HG03354 (cell line): Measurements from ENCODE around the gene TRMT11.

Source experiments
- ATAC-seq: cut with Tn5 transposase; IDR thresholded peaks from one replicate; pipeline ENCODE4 v1.9.1; 2021; ENCODE audit warnings: mild to moderate bottlenecking; ENCODE audit not compliant: unreplicated experiment, poor library complexity, severe bottlenecking

The TRMT11 gene

GRCh38 chr6:126067073-126067472, 80.7 kb downstream of the TRMT11 start:
- no peak for ATAC-seq

- no peak for ATAC-seq
These were observed 83.1 kb downstream of the TRMT11 start for GRCh38 chr6:126069449-126069848.

- ATAC-seq: no peak
These were observed 84.8 kb downstream of the TRMT11 start for GRCh38 chr6:126071000-126071647.

DNA sequence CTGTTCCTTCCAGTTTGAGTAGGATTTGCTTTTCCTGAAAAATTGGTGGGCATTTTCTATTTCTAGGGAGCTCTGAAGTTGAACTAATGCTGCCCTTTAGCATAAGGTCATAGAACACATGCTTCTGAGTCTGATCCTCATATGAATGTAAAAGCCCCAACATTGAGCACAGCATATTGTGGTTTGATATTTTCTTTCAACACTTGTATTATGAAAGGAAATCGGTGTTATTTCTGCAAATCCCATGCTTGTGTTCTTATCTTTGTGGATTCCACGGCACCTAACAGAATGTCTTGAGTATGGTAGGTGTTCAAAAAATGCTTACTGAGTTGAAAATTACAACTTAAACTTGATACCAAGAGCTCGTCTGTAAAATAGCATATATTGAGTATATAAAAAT, 85.8 kb downstream of the TRMT11 start:
- no peak for ATAC-seq

GRCh38 chr6:126072834-126073233, 86.5 kb downstream of the TRMT11 start:
- ATAC-seq: no peak

DNA sequence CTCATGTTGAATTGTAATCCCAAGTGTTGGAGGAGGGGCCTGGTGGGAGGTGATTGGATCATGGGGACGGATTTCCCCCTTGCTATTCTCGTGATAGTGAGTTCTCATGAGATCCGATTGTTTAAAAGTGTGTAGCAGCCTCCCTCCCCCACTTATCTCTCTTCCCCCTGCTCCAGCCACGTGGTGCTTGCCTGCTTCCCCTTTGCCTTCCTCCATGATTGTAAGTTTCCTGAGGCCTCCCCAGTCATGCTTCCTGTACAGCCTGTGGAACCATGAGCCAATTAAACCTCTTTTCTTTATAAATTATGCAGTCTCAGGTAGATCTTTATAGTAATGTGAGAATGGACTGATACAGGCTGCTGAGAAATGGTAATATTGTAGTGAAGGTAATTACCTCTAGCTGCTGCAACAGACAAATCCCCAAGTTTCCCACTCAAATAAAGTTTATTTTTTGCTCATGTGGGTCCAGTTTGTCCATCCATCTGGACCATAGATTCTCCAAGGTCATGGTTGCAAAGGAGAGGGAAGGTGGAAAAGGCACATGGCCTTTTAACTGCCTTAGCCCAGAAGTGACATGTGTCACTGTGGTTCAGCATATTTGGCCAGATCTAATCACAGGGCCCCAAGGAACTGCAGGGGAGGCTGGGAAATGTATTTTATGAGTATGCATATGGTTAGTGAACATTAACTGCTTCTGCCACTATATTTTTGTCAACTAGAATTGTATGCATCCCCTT, 89.2 kb downstream of the TRMT11 start:
- ATAC-seq: no peak

- no peak for ATAC-seq
These were observed 90.8 kb downstream of the TRMT11 start for GRCh38 chr6:126076992-126077664.

DNA sequence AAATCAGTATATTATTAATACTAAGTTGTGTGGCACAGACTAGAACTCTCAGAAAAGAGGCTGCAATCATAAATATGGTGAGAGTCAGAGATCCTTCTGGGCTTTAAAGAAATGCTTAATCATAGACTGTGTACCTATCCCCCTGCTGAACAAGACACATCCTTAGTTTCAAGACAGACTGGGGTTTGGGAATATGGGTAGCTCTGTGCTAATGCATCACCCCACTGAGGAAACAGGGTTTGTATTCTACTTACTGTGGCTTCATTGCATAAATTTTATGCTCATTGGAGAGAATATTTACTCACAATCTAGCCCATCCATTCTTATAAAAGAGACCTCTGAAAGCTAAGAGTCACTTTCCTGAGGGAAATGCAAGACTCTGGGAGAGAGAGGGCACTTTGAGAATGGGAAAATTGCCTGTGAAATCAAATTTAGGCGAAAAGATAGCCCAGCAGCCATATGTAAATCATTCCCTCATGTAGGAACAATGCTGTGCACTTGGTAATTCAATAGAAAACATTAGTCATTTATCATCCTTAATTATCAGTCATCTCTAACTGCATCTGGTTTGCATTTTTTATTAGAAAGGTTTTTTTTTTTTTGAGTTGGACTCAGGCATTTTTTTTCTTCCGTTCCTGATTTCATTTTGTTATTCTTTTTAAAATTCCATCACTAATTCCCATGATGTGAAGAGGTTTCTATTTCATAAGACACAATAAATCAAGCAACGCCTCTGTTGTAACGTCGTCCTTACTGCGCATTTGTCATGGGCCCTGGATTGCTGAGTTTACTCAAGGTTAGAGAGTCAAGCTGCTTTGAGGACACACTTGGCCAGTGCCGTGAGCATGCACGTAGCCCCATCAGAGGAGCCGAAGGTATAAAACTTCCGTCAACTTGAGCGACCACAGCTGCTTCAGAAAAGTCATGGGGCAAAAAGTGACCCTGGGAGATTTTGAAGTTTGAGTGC, 91.8 kb downstream of the TRMT11 start:
- ATAC-seq: no peak

- ATAC-seq: no peak
These were observed 97.5 kb downstream of the TRMT11 start for GRCh38 chr6:126083875-126084274.

DNA sequence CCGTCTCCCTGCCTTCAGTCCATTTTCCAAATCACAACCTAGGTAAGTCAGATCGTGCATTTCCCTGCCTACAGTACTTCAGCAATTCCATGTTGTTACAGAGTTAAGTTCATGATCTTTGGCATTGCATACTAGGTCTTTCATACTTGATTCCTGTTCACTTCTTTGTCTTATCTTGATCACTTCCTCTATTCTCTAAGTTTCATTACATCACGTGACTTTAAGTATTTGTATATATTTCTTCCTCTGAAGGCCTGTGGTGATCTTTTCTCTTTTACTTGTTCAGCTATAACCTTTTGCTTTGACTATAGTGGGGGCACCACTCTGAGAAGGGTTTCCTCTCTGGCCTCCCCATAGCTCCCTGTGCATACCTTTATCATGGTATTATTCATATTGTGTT, 100.2 kb downstream of the TRMT11 start:
- ATAC-seq: peak; percentile 93
